HepG2 (cell line): ENCODE results near the gene ZMYND8. TPM values are rescaled to one million over a fixed set of nuclear protein-coding genes. Genes with fewer than 3 reads are reported as not detected.
A peak's percentile ranks its signal among the peaks of the same experiment; 100 is the strongest.

Experiments
- BATF2 ChIP-seq: sonication (generic); formaldehyde crosslinking; IDR thresholded peaks from 2 replicates; pipeline ENCODE4 v1.8.0; 2022; ENCODE audit warnings: mild to moderate bottlenecking, missing genetic modification reagents, moderate library complexity
- BRF2 ChIP-seq: sonication (generic); formaldehyde crosslinking; IDR thresholded peaks from 2 replicates; pipeline ENCODE4 v1.8.1; 2022; ENCODE audit warnings: mild to moderate bottlenecking, missing genetic modification reagents
- CREM ChIP-seq, 2 experiments: sonication (generic) in 1 of 2; formaldehyde crosslinking in 1 of 2; IDR thresholded peaks; 2 replicates each; pipeline versions ENCODE4 v1.4.0 to v1.6.1; 2016 to 2020; ENCODE audit warnings: antibody characterized with exemption in 1 of 2, mild to moderate bottlenecking in 1 of 2, missing genetic modification reagents in 1 of 2
- KAT2B ChIP-seq: fragments of 150-350 bp; IDR thresholded peaks from 2 replicates; pipeline ENCODE4 v1.6.1; 2014; ENCODE audit warnings: low read depth, low read length, borderline replicate concordance
- MEIS1 ChIP-seq: sonication (generic); formaldehyde crosslinking; IDR thresholded peaks from 2 replicates; pipeline ENCODE4 v1.9.0; 2021; ENCODE audit warnings: mild to moderate bottlenecking, missing genetic modification reagents, moderate library complexity, borderline replicate concordance
- MTA1 ChIP-seq: sonication (generic); formaldehyde crosslinking; IDR thresholded peaks from 2 replicates; pipeline ENCODE4 v1.4.0; 2020; ENCODE audit warnings: missing genetic modification reagents, mild to moderate bottlenecking, borderline replicate concordance
- NFE2L2 ChIP-seq: fragments of 150-350 bp; IDR thresholded peaks from 2 replicates; pipeline ENCODE4 v1.6.1; 2014; ENCODE audit warnings: low read length
- NFYB ChIP-seq: sonication (generic); formaldehyde crosslinking; IDR thresholded peaks from 2 replicates; pipeline ENCODE4 v1.4.0; 2020; ENCODE audit warnings: missing genetic modification reagents
- SKI ChIP-seq: fragments of 450-650 bp; IDR thresholded peaks from one replicate; pipeline ENCODE4 v1.6.1; 2018; ENCODE audit warnings: mild to moderate bottlenecking; ENCODE audit not compliant: partially characterized antibody
- TEAD3 ChIP-seq: optimal IDR thresholded peaks from 2 replicates; pipeline ENCODE3; 2016; ENCODE audit warnings: borderline replicate concordance
- THAP11 ChIP-seq: IDR thresholded peaks from 2 replicates; pipeline ENCODE4 v1.6.1; 2016; ENCODE audit warnings: missing biosample characterization, missing genetic modification reagents
- TRIM22 ChIP-seq: fragments of 450-650 bp; IDR thresholded peaks from 2 replicates; pipeline ENCODE4 v1.6.1; 2017
- ZNF143 ChIP-seq: sonication (generic); formaldehyde crosslinking; IDR thresholded peaks from 2 replicates; pipeline ENCODE4 v1.4.0; 2020; ENCODE audit warnings: missing genetic modification reagents
- ZNF564 ChIP-seq: sonication (generic); formaldehyde crosslinking; IDR thresholded peaks from 2 replicates; pipeline ENCODE4 v1.8.1; 2023; ENCODE audit warnings: mild to moderate bottlenecking, missing genetic modification reagents
- ZNF616 ChIP-seq: sonication (generic); formaldehyde crosslinking; IDR thresholded peaks from 2 replicates; pipeline ENCODE4 v1.5.0; 2020; ENCODE audit warnings: low read depth, mild to moderate bottlenecking, missing genetic modification reagents
- ZNF670 ChIP-seq: sonication (generic); formaldehyde crosslinking; IDR thresholded peaks from 2 replicates; pipeline ENCODE4 v1.8.0; 2022; ENCODE audit warnings: mild to moderate bottlenecking, missing genetic modification reagents, borderline replicate concordance
- polyA plus RNA-seq, 8 experiments: library from polyadenylated mRNA; depleted of rRNA in 3 of 8; stranded (reverse) in 7 of 8; unstranded in 1 of 8; fragments of >200 nt; fragmentation: Illumina TruSeq in 4 of 8; extraction: Trizol in 4 of 8; gene quantifications; 2 replicates each; pipeline versions ENCODE4 v1.2.1 to v1.2.3, GENCODE V29; 2011 to 2016; ENCODE audit warnings: low read depth in 4 of 8, missing spikeins in 1 of 8, mixed read lengths in 1 of 8; ENCODE audit not compliant: insufficient read depth in 1 of 8
- total RNA-seq, 5 experiments: library from RNA; depleted of rRNA; stranded (reverse); fragments of >200 nt; fragmentation: Illumina TruSeq; extraction: Trizol; gene quantifications; 2 replicates each; pipeline ENCODE4 v1.2.3, GENCODE V29; 2016; ENCODE audit warnings: low read depth in 1 of 5
- TF ChIP-seq, protein P1 (sequence below), 2 experiments: sonication (generic) in 1 of 2; formaldehyde crosslinking in 1 of 2; IDR thresholded peaks; 2 replicates each; pipeline versions ENCODE4 v1.5.1 to v1.6.1; 2011 to 2020; ENCODE audit warnings: borderline replicate concordance in 1 of 2, low read depth in 1 of 2, low read length in 1 of 2, mild to moderate bottlenecking in 1 of 2, missing genetic modification reagents in 1 of 2, moderate library complexity in 1 of 2
- TF ChIP-seq, protein P2 (sequence below): sonication (generic); formaldehyde crosslinking; IDR thresholded peaks from 2 replicates; pipeline ENCODE4 v1.4.0; 2020; ENCODE audit warnings: missing genetic modification reagents
- TF ChIP-seq, protein P3 (sequence below): sonication (generic); formaldehyde crosslinking; IDR thresholded peaks from 2 replicates; pipeline ENCODE4 v1.5.1; 2020; ENCODE audit warnings: missing genetic modification reagents, mild to moderate bottlenecking, borderline replicate concordance

The ZMYND8 gene
- total and polyA plus RNA-seq, 2 of the 13 experiments (the other 11 are each of a cell fraction or from before 2014, with no cell fraction given): 53.9 to 84.7 TPM

GRCh38 chr20:47392015-47392720, 35.7 kb upstream of the ZMYND8 start (continued):
- TF ChIP-seq, protein P1, sequence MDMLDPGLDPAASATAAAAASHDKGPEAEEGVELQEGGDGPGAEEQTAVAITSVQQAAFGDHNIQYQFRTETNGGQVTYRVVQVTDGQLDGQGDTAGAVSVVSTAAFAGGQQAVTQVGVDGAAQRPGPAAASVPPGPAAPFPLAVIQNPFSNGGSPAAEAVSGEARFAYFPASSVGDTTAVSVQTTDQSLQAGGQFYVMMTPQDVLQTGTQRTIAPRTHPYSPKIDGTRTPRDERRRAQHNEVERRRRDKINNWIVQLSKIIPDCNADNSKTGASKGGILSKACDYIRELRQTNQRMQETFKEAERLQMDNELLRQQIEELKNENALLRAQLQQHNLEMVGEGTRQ (IDR thresholded peaks at IDR 0.05; ENCODE audit: low read depth, low read length): no peak
- TF ChIP-seq, protein P1 (CRISPR knock-in tag; IDR thresholded peaks at IDR 0.05; ENCODE audit: borderline replicate concordance): peak; percentile 73
- TF ChIP-seq MEIS1 (no peak), THAP11 (CRISPR knock-in tag) (peak; percentile 70), MTA1 (CRISPR knock-in tag) (no peak), ZNF143 (CRISPR knock-in tag) (peak; percentile 79), CREM (IDR thresholded peaks at IDR 0.05) (no peak; the same call in 1 of the 2 replicates), CREM (CRISPR knock-in tag; IDR thresholded peaks at IDR 0.05) (no peak), SKI (no peak), ZNF616 (CRISPR knock-in tag) (no peak), TRIM22 (no peak), BRF2 (CRISPR knock-in tag) (no peak), NFE2L2 (peak; percentile 53; the same call in 1 of the 2 replicates), BATF2 (CRISPR knock-in tag) (no peak), NFYB (CRISPR knock-in tag) (peak; percentile 60; the same call in 1 of the 2 replicates), ZNF670 (no peak), ZNF564 (CRISPR knock-in tag) (no peak), KAT2B (no peak), TEAD3 (CRISPR knock-in tag) (no peak)
- TF ChIP-seq, protein P2, sequence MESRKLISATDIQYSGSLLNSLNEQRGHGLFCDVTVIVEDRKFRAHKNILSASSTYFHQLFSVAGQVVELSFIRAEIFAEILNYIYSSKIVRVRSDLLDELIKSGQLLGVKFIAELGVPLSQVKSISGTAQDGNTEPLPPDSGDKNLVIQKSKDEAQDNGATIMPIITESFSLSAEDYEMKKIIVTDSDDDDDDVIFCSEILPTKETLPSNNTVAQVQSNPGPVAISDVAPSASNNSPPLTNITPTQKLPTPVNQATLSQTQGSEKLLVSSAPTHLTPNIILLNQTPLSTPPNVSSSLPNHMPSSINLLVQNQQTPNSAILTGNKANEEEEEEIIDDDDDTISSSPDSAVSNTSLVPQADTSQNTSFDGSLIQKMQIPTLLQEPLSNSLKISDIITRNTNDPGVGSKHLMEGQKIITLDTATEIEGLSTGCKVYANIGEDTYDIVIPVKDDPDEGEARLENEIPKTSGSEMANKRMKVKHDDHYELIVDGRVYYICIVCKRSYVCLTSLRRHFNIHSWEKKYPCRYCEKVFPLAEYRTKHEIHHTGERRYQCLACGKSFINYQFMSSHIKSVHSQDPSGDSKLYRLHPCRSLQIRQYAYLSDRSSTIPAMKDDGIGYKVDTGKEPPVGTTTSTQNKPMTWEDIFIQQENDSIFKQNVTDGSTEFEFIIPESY (CRISPR knock-in tag): 0 out of 2 replicates have a peak, but pooled peaks have one; percentile 20
- TF ChIP-seq, protein P3, sequence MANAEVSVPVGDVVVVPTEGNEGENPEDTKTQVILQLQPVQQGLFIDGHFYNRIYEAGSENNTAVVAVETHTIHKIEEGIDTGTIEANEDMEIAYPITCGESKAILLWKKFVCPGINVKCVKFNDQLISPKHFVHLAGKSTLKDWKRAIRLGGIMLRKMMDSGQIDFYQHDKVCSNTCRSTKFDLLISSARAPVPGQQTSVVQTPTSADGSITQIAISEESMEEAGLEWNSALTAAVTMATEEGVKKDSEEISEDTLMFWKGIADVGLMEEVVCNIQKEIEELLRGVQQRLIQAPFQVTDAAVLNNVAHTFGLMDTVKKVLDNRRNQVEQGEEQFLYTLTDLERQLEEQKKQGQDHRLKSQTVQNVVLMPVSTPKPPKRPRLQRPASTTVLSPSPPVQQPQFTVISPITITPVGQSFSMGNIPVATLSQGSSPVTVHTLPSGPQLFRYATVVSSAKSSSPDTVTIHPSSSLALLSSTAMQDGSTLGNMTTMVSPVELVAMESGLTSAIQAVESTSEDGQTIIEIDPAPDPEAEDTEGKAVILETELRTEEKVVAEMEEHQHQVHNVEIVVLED (CRISPR knock-in tag): no peak
